ENCODE measurements around the gene FHIT. TPM values are rescaled to one million over a fixed set of nuclear protein-coding genes. Genes with fewer than 3 reads are reported as not detected.

The FHIT gene
- total and polyA plus RNA-seq, 4 donors, result 2.1 to 14.7 (median 6.6) TPM

DNA sequence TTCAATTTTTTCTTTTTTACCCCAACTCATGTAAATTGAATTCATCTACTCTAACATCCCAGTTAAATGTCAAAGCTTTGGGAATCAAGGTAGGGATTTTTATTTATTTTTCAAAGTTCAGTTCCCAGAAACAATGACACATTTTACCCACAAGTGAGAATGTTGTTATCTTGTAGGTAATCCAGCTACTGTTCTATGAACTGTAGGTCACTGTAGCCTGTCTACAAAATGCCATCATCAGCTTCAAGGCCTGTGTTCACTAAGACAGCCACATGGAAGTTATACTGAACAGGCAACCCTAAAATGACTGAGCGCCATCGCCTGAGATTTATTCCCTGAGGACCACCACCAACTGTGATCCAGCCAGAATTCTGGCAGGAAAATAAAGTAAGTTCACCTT lies 219.7 kb downstream of the FHIT start:
- Histone ChIP-seq H3K4me3 (ENCODE audit: low read depth in 1 of 3, low read length in 3 of 3) (no peak overlapping the region), H3K9ac (ENCODE audit: low read depth in 1 of 2, low read length in 2 of 2) (no peak overlapping the region), H3K9me3 (ENCODE audit: control insufficient read depth in 4 of 4, low read length in 3 of 4) (no peaks in the 10 kb centered on the region), H3K36me3 (ENCODE audit: control insufficient read depth in 4 of 4, insufficient read depth in 3 of 4, low read depth in 1 of 4, low read length in 3 of 4) (no peaks in the 10 kb centered on the region), H3K4me1 (ENCODE audit: control insufficient read depth in 4 of 4, insufficient read depth in 4 of 4, low read length in 3 of 4) (no peaks in the 10 kb centered on the region), H3K27ac (ENCODE audit: low read depth in 1 of 2, low read length in 2 of 2) (no peak overlapping the region), H3K27me3 (ENCODE audit: control insufficient read depth in 4 of 4, insufficient read depth in 4 of 4, low read length in 3 of 4) (no peaks in the 10 kb centered on the region)
- TF ChIP-seq, protein P1, sequence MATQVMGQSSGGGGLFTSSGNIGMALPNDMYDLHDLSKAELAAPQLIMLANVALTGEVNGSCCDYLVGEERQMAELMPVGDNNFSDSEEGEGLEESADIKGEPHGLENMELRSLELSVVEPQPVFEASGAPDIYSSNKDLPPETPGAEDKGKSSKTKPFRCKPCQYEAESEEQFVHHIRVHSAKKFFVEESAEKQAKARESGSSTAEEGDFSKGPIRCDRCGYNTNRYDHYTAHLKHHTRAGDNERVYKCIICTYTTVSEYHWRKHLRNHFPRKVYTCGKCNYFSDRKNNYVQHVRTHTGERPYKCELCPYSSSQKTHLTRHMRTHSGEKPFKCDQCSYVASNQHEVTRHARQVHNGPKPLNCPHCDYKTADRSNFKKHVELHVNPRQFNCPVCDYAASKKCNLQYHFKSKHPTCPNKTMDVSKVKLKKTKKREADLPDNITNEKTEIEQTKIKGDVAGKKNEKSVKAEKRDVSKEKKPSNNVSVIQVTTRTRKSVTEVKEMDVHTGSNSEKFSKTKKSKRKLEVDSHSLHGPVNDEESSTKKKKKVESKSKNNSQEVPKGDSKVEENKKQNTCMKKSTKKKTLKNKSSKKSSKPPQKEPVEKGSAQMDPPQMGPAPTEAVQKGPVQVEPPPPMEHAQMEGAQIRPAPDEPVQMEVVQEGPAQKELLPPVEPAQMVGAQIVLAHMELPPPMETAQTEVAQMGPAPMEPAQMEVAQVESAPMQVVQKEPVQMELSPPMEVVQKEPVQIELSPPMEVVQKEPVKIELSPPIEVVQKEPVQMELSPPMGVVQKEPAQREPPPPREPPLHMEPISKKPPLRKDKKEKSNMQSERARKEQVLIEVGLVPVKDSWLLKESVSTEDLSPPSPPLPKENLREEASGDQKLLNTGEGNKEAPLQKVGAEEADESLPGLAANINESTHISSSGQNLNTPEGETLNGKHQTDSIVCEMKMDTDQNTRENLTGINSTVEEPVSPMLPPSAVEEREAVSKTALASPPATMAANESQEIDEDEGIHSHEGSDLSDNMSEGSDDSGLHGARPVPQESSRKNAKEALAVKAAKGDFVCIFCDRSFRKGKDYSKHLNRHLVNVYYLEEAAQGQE (IDR thresholded peaks at IDR 0.05), result no peak
- TF ChIP-seq YY1 (IDR thresholded peaks at IDR 0.05) (no peak), RAD21 (IDR thresholded peaks at IDR 0.05) (no peak), FOXA1 (IDR thresholded peaks at IDR 0.05) (no peak), JUND (IDR thresholded peaks at IDR 0.05) (no peak)
- TF ChIP-seq, protein P2, sequence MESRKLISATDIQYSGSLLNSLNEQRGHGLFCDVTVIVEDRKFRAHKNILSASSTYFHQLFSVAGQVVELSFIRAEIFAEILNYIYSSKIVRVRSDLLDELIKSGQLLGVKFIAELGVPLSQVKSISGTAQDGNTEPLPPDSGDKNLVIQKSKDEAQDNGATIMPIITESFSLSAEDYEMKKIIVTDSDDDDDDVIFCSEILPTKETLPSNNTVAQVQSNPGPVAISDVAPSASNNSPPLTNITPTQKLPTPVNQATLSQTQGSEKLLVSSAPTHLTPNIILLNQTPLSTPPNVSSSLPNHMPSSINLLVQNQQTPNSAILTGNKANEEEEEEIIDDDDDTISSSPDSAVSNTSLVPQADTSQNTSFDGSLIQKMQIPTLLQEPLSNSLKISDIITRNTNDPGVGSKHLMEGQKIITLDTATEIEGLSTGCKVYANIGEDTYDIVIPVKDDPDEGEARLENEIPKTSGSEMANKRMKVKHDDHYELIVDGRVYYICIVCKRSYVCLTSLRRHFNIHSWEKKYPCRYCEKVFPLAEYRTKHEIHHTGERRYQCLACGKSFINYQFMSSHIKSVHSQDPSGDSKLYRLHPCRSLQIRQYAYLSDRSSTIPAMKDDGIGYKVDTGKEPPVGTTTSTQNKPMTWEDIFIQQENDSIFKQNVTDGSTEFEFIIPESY (IDR thresholded peaks at IDR 0.05), result no peak
- no peak for DNase-seq (ENCODE audit: low spot score)
- 98% methylated on average over 2 of the region's 2 CpGs for whole genome bisulfite sequencing

DNA sequence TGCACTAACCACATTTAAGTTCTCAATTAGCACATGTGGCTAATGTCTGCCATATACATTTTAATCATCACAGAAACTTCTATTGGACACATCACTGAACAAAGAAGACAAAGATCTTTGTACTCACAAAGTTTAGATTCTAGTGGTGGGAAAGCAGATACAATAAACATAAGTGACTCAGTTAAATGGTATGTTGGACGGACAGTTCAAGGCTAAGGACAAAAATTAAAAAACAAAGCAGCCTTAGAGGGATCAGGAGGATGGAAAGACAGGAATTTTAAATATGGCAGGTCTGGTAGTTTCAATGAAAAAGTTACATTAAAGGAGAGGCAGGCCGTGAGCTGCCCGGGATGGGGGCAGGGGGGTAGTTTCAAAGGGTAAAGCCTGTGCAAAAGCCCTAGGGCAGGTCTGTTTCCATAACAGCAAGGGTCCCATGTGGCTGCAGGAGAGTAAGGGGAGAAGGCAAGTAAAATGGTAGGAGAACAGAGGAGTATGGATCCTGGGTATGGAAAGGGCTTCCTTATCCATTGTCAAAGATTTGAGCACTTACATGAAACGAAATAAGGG lies 220.7 kb downstream of the FHIT start:
- no peak overlapping the region for H3K27ac ChIP-seq (ENCODE audit: low read depth in 1 of 2, low read length in 2 of 2)
- TF ChIP-seq, protein P1 (IDR thresholded peaks at IDR 0.05), result no peak
- TF ChIP-seq FOXA1 (IDR thresholded peaks at IDR 0.05), result no peak
- no peak for TF ChIP-seq YY1 (IDR thresholded peaks at IDR 0.05)
- no peak for TF ChIP-seq TAF1 (conservative IDR thresholded peaks at IDR 0.05)
- TF ChIP-seq, protein P2 (IDR thresholded peaks at IDR 0.05), result no peak
- no peak for TF ChIP-seq EGR1 (IDR thresholded peaks at IDR 0.05; ENCODE audit: low read depth in 2 of 2)
- TF ChIP-seq GABPA (IDR thresholded peaks at IDR 0.05 in 1 of 2, conservative IDR thresholded peaks at IDR 0.05 in 1 of 2), result no peak
- no peak for TF ChIP-seq FOXA2 (IDR thresholded peaks at IDR 0.05)
- no peak overlapping the region for H3K4me3 ChIP-seq (ENCODE audit: low read depth in 1 of 3, low read length in 3 of 3)
- no peaks in the 10 kb centered on the region for H3K36me3 ChIP-seq (ENCODE audit: control insufficient read depth in 4 of 4, insufficient read depth in 3 of 4, low read depth in 1 of 4, low read length in 3 of 4)
- no peaks in the 10 kb centered on the region for H3K4me1 ChIP-seq (ENCODE audit: control insufficient read depth in 4 of 4, insufficient read depth in 4 of 4, low read length in 3 of 4)
- no peak for DNase-seq (ENCODE audit: low spot score)
- H3K27me3 ChIP-seq (ENCODE audit: control insufficient read depth in 4 of 4, insufficient read depth in 4 of 4, low read length in 3 of 4), result no peaks in the 10 kb centered on the region
- H3K9me3 ChIP-seq (ENCODE audit: control insufficient read depth in 4 of 4, low read length in 3 of 4), result no peaks in the 10 kb centered on the region
- 95% methylated on average over 4 of the region's 4 CpGs for WGBS
- H3K9ac ChIP-seq (ENCODE audit: low read depth in 1 of 2, low read length in 2 of 2), result no peak overlapping the region

All from liver (tissue), 9 donors.